Gastroesophageal sphincter (tissue), 4 donors: ENCODE measurements around the gene PUSL1. TPM values are rescaled to one million over a fixed set of nuclear protein-coding genes. Genes with fewer than 3 reads are reported as not detected.

Experiments
- ATAC-seq: fragments of 150-250 bp; one replicate; pipeline ENCODE4 v1.9.1; 2016; ENCODE audit warnings: mild to moderate bottlenecking, moderate library complexity
- H3K27ac ChIP-seq, 4 donors: fragments of 200-600 bp; sonication (generic) in 3 of 4; 1 replicate in 3 of 4; 2 replicates in 1 of 4; pipeline ENCODE4 v1.5.1; 2016 to 2019
- H3K27me3 ChIP-seq: fragments of 200-600 bp; sonication (generic); one replicate; pipeline ENCODE4 v1.5.1; 2019
- H3K36me3 ChIP-seq, 2 donors: fragments of 200-600 bp; sonication (generic); one replicate each; pipeline ENCODE4 v1.5.1; 2019; ENCODE audit warnings: control low read depth in 1 of 2
- H3K4me1 ChIP-seq, 3 donors: fragments of 200-600 bp; sonication (generic); 1 replicate in 2 of 3; 2 replicates in 1 of 3; pipeline ENCODE4 v1.5.1; 2016 to 2019; ENCODE audit warnings: control low read depth in 2 of 3
- H3K4me3 ChIP-seq, 2 donors: fragments of 200-600 bp; sonication (generic); one replicate each; pipeline ENCODE4 v1.5.1; 2019; ENCODE audit warnings: mild to moderate bottlenecking in 1 of 2, moderate library complexity in 1 of 2
- H3K9me3 ChIP-seq, 3 donors: fragments of 200-600 bp; sonication (generic); one replicate each; pipeline ENCODE4 v1.5.1; 2017 to 2019; ENCODE audit warnings: control low read depth in 2 of 3
- CTCF ChIP-seq, 4 experiments: fragments of 200-600 bp in 2 of 4; fragments of 450-650 bp in 2 of 4; sonication (generic) in 1 of 4; IDR thresholded peaks; one replicate each; pipeline ENCODE4 v1.5.1; 2017 to 2019; ENCODE audit warnings: antibody characterized with exemption in 4 of 4, mild to moderate bottlenecking in 2 of 4, moderate library complexity in 2 of 4
- EP300 ChIP-seq: sonication (generic); formaldehyde crosslinking; IDR thresholded peaks from one replicate; pipeline ENCODE4 v1.6.1; 2017; ENCODE audit warnings: antibody characterized with exemption, mild to moderate bottlenecking
- POLR2A ChIP-seq, 2 donors: fragments of 450-650 bp; IDR thresholded peaks; one replicate each; pipeline ENCODE4 v1.6.1; 2017; ENCODE audit warnings: antibody characterized with exemption in 2 of 2, mild to moderate bottlenecking in 2 of 2, moderate library complexity in 1 of 2
- POLR2AphosphoS5 ChIP-seq: sonication (generic); formaldehyde crosslinking; IDR thresholded peaks from one replicate; pipeline ENCODE4 v1.6.1; 2017; ENCODE audit warnings: antibody characterized with exemption
- WGBS, 2 donors: methylation state at CpG; one replicate each; pipeline ENCODE4 v1.1.5; 2018; ENCODE audit warnings: low coverage in 1 of 2; 5-methylcytosine and 5-hydroxymethylcytosine counted together
- total RNA-seq, 4 donors: library from RNA; depleted of rRNA; stranded (reverse); fragments of >200 nt; gene quantifications; one replicate each; pipeline ENCODE4 v1.1.0, GENCODE V29; 2016

PUSL1 gene
- total RNA-seq, 4 donors from 2014 or later: 12.5 to 24.2 (median 19.4) TPM

GRCh38 chr1:1320666-1321448, 12.5 kb downstream of the PUSL1 start:
- Histone ChIP-seq H3K9me3 (no peaks in the 10 kb centered on the region), H3K4me1 (peaks cover 3 to 92% (median 48%) of the 10 kb centered on the region in 3 donors), H3K4me3 (no peak overlapping the region), H3K27ac (peak overlapping the region in 3 of 4 donors; percentile 85 to 89 (median 86)), H3K27me3 (no peaks in the 10 kb centered on the region), H3K36me3 (peaks cover 0 to 40% of the 10 kb centered on the region in 2 donors)
- no peak for ATAC-seq
- TF ChIP-seq POLR2A (IDR thresholded peaks at IDR 0.05): no peak
- no peak for TF ChIP-seq EP300
- no peak for TF ChIP-seq CTCF (IDR thresholded peaks at IDR 0.05)
- TF ChIP-seq POLR2AphosphoS5: no peak
- WGBS, 2 donors: no CpG with 5 or more reads among the region's 23 CpGs

DNA sequence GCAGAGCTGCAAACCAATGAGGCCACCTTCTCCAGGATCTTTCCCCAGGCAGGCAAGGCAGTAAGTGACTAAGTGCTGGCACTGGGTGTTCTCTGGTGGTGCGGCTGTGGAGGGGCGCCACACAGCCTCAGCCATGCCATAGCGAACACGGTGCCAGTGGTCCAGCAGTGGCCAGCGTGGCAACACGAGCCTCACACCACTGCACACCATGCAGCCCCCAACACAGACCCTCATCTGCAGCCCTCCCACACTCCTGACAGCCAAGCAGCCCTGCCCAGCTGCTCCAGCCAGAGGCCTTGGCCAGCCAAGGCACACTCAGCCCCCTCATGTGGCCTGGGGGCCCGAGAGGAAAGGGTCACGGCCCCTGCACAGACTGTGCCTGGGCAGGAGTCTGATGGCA, 13.1 kb downstream of the PUSL1 start:
- H3K27me3 ChIP-seq: no peaks in the 10 kb centered on the region
- peaks cover 3 to 94% (median 52%) of the 10 kb centered on the region in 3 donors for H3K4me1 ChIP-seq
- no peaks in the 10 kb centered on the region for H3K9me3 ChIP-seq
- 80% methylated on average over 2 of the region's 8 CpGs; no CpG with 5 or more reads in 1 of the 2 donors for WGBS, 2 donors
- no peak overlapping the region for H3K4me3 ChIP-seq
- H3K27ac ChIP-seq: peak overlapping the region in 3 of 4 donors; percentile 85 to 89 (median 86)
- TF ChIP-seq EP300: no peak
- no peak for TF ChIP-seq POLR2AphosphoS5
- H3K36me3 ChIP-seq: peaks cover 0 to 38% of the 10 kb centered on the region in 2 donors
- ATAC-seq: no peak

- H3K4me1 ChIP-seq: peaks cover 3 to 93% (median 51%) of the 10 kb centered on the region in 3 donors
- no peak overlapping the region for H3K4me3 ChIP-seq
- WGBS, 2 donors: 93% methylated on average over 3 of the region's 14 CpGs; no CpG with 5 or more reads in 1 of the 2 donors
- no peaks in the 10 kb centered on the region for H3K27me3 ChIP-seq
- peaks cover 0 to 38% of the 10 kb centered on the region in 2 donors for H3K36me3 ChIP-seq
- peak overlapping the region in 1 of 4 donors; percentile 85 for H3K27ac ChIP-seq
- TF ChIP-seq CTCF (IDR thresholded peaks at IDR 0.05) (no peak), EP300 (no peak), POLR2A (IDR thresholded peaks at IDR 0.05) (no peak), POLR2AphosphoS5 (no peak)
- no peak for ATAC-seq
- no peaks in the 10 kb centered on the region for H3K9me3 ChIP-seq
These were observed 14.0 kb downstream of the PUSL1 start for GRCh38 chr1:1322418-1322817.

DNA sequence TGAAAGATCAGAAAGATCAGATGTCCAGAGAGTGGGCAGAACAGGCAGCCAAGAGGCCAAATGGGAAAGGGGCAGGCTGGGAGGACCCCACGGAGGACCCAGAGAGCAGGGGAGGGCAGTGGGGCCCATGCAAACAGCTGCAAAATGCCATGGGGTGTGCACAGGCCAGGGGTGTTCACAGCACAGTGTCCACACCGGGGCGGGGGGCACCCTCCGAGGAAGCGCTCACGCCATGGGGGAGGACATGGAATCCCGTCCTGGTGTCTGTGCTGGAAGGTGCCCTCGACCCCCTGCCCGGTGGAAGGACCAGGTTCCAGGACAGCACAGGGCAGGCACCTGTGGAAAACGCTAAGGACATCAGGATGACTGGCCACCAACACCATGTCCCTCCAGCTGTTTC, 14.6 kb downstream of the PUSL1 start:
- peaks cover 3 to 87% (median 45%) of the 10 kb centered on the region in 3 donors for H3K4me1 ChIP-seq
- no peaks in the 10 kb centered on the region for H3K27me3 ChIP-seq
- no peaks in the 10 kb centered on the region for H3K9me3 ChIP-seq
- no peak overlapping the region for H3K4me3 ChIP-seq
- H3K27ac ChIP-seq: peak overlapping the region in 1 of 4 donors; percentile 85
- ATAC-seq: no peak
- WGBS, 2 donors: 77 to 84% methylated on average over 2 to 4 of the region's 10 CpGs
- peaks cover 0 to 42% of the 10 kb centered on the region in 2 donors for H3K36me3 ChIP-seq
- TF ChIP-seq CTCF (IDR thresholded peaks at IDR 0.05) (no peak), EP300 (no peak), POLR2AphosphoS5 (no peak), POLR2A (IDR thresholded peaks at IDR 0.05) (no peak)

DNA sequence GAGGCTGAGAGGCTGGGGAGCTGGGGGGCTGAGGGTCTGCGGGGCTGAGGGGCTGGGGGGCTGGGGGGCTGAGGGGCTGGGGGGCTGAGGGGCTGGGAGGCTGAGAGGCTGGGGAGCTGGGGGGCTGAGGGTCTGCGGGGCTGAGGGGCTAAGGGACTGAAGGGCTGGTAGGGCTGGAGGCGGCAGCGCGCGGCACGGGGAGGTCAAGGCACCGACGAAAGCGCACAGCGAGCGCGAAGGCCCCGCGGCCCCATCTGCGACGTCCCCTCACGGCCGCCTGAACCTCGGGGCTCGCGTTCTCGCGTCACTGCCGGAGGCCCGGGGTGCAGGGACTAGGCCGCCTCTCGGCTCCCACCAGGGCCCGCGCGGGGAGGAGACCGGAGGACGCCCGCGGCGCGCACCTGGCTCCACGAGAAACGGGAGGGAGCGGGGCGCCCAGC, 15.7 kb downstream of the PUSL1 start:
- WGBS, 2 donors: 0% methylated on average over 8 of the region's 41 CpGs; no CpG with 5 or more reads in 1 of the 2 donors
- H3K4me1 ChIP-seq: peaks cover 0 to 76% (median 40%) of the 10 kb centered on the region in 3 donors
- peak overlapping the region; percentile 51 to 87 for H3K4me3 ChIP-seq
- no peaks in the 10 kb centered on the region for H3K27me3 ChIP-seq
- peak overlapping the region; percentile 51 to 92 (median 88) for H3K27ac ChIP-seq
- TF ChIP-seq CTCF (IDR thresholded peaks at IDR 0.05) (no peak), EP300 (no peak), POLR2AphosphoS5 (no peak), POLR2A (IDR thresholded peaks at IDR 0.05) (no peak)
- H3K36me3 ChIP-seq: peaks cover 0 to 45% of the 10 kb centered on the region in 2 donors
- no peak for ATAC-seq
- no peaks in the 10 kb centered on the region for H3K9me3 ChIP-seq
